HG02852 (cell line): ENCODE measurements around the gene POU3F3.

Source experiments
- ATAC-seq: cut with Tn5 transposase; IDR thresholded peaks from one replicate; pipeline ENCODE4 v1.9.1; 2021; ENCODE audit warnings: mild to moderate bottlenecking, moderate library complexity; ENCODE audit not compliant: unreplicated experiment

Gene POU3F3

GRCh38 chr2:104872866-104873688, 19.2 kb downstream of the POU3F3 start:
- peak; percentile 95 for ATAC-seq

DNA sequence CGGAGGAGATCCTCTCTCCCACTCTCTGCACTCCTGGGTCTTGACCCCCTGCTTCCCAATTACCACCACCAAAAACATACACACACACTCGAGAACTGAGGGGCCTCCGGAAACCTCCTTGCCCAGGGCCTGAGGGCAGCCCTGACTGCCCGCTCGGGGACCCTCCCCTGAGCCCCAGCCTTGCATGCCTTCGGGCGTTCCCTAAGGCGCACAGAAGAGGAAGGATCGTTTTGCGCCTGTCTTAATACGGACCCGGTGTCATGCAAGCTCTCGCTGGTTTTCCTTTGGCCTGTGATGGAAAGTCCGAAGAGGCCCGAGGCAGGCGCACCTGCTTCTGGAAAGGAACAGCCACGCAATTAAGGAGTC, 19.8 kb downstream of the POU3F3 start:
- ATAC-seq: peak; percentile 10

GRCh38 chr2:104874230-104874629, 20.3 kb downstream of the POU3F3 start:
- ATAC-seq: no peak

- ATAC-seq: no peak
These were observed 21.3 kb downstream of the POU3F3 start for GRCh38 chr2:104875262-104875661.

- no peak for ATAC-seq
These were observed 23.0 kb downstream of the POU3F3 start for GRCh38 chr2:104876606-104877570.

DNA sequence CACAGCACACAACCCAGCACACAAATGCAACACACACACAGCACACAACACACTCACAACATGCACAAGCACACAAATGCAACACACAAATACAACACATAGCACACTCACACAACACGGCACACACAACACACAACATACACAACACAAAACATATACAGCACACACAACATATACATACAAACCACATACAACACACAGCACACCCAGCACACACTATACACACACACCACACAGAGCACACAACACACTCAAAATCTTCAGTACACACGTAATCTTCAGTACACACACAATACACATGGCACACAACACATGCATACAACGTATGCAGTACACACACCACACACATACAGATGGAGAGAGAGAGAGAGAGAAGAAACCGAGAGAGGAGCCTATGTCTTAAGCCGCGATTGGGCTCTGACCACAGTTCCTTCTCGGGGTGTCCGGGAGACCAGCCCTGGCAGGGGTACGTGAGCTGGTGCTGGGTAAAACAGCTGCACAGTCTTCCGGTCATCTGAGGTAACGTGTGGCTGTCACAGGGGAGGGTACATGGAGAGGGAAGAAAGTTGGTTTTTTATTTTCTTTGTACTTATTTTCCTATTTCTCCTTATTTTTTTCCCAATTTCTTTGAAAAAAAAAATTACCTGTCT, 25.1 kb downstream of the POU3F3 start:
- no peak for ATAC-seq

- ATAC-seq: no peak
These were observed 26.2 kb downstream of the POU3F3 start for GRCh38 chr2:104880076-104880475.

DNA sequence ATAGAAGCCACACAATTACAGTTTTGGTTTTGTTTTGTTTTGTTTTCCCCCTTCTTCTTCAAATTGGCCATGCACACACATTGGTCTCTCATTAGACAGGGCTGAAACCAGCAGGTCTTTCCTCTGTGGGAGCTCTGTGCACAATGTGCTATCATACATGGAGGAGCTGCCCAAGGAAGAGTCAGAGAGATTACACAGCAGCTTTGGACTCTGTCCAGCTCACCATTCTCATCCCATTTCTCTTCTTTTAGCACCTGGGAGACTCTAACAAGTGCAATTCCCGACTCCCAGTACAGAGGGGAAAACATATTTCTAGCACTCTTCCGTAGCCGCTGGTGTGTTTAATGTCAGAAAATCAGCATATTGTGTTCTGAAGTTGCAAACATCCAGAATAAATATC, 29.4 kb downstream of the POU3F3 start:
- no peak for ATAC-seq

DNA sequence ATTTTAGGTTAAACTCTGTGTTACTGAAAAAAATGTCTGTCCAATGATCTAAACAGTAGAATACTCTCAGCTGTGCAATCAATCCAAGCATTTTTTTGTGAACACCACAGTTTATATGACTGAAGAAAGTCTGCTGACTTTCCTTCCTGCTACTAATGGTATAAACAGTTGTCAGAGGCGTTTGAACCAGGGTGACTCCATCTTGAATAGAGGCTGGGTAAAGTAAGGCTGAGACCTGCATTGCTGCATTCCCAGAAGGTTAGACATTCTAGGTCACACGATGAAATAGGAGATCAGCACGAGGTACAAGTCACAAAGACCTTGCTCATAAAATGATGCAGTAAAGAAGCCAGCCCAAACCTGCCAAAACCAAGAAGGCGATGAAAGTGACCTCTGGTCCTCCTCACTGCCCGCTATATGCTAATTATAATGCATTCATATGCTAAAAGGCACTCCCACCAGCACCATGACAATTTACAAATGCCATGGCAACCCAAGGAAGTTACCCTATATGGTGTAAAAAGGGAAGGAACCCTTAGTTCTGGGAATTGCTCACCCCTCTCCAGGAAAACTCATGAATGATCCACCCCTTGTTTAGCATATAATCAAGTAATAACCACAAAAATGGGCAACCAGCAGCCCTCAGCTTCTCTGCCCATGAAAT, 31.3 kb downstream of the POU3F3 start:
- ATAC-seq: no peak

DNA sequence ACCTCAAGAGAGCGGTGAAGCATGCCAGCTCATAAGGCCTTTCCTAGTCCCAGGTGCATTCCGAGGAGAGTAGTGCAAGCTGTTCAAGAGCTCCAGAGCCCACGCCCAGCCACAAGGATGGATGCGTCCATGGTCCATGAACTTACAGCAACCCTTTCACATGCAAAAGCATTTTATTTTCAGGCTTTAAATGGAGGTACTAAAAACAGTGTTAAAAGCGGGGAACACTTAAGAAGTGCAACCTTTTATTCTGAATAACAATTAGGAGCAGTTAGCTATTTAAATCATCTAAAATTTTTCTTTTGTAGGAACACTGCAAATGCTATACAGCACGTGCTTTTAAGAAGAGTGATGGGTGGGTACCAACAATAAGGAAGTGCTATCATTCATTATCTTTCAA, 33.8 kb downstream of the POU3F3 start:
- ATAC-seq: no peak

GRCh38 chr2:104888489-104889258, 34.8 kb downstream of the POU3F3 start:
- peak; percentile 57 for ATAC-seq

GRCh38 chr2:104889291-104889959, 35.5 kb downstream of the POU3F3 start:
- ATAC-seq: no peak

DNA sequence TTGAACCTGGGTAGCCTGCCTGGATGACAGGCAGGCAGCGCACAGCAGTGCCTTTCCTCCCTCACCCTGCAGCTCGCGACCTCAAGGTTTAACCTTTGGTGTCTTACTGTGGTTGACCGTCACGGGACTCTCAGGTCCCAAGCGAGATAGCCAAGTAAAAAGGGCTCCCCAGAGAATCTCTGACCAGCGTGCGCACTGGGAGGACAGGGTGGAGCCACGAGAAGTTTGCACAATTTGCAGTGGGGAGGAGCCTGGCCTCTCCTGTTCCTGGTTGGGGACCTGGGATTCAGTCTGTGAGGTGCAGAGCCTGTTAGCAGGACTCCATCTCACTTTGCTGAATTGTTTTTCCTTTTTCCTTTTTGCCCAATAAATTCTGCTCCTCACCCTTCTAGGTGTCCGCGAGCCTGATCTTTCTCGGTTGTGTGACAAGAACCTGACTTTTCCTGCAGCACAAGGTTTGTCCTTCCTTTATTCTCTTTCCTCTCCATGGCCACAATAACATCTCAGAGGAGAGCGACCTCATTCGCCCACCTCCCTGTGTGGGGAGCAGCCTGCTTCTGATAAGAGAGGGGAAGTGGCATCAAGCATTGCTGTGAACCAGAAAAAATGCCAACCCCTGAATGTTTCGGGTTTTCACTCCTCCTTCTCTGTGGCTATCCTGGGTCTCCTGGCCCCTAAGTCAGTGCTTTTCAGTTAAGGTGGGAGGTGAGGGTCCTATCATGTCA, 36.2 kb downstream of the POU3F3 start:
- no peak for ATAC-seq

GRCh38 chr2:104890685-104891069, 36.8 kb downstream of the POU3F3 start:
- no peak for ATAC-seq

GRCh38 chr2:104891145-104891544, 37.2 kb downstream of the POU3F3 start:
- no peak for ATAC-seq

DNA sequence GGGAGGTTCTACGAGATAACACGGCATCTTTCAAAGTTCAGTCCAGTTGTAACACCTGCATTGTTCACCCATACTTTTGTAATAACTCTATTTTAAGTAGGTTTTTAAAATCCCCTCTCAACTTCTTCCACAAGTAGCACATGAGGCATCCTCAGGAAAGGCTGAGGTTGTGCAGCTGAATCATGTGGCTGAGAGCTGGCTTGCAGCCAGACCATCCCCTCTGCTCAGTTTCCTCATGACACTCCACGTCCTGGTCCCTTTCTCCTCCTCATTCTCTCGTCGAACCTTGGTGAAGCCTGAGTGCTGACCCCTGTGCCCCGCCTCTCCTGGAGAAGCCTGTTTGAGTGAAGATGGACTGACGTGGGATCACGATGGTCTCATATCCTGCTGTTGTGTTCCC, 42.5 kb downstream of the POU3F3 start:
- ATAC-seq: no peak

GRCh38 chr2:104897515-104898184, 43.7 kb downstream of the POU3F3 start:
- no peak for ATAC-seq

DNA sequence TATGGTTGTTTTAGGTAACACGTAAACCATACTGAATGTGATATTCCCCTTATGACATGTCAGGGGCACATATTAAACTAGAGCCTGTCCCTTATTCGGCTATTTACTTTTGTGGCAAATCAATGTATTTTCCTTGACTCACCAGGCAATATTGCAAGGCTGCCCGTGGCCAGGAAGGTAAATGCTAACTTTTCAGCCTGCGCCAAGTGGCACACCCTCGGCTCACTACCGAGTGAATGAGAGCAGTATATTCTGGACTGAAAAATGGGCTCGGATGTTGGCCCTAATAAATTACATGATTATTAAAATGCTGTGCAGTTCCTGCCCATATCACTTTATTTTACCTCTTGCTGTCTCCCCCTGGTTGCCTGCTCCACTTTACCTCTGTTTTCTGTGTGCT, 46.7 kb downstream of the POU3F3 start:
- no peak for ATAC-seq
